CD4-positive, alpha-beta T cell treated with Interleukin-1 beta for 1 hour (primary cell): ENCODE data around the gene KRT6C.
"Not testable (repeated sequence)": the region's sequence is repeated elsewhere in the genome, so short reads cannot be mapped to it uniquely, and the experiment has no call there.

Experiments
- DNase-seq, 2 donors: peaks; one replicate each; pipeline ENCODE4 v3.0.0-alpha.2; 2020 to 2022

Gene KRT6C

DNA sequence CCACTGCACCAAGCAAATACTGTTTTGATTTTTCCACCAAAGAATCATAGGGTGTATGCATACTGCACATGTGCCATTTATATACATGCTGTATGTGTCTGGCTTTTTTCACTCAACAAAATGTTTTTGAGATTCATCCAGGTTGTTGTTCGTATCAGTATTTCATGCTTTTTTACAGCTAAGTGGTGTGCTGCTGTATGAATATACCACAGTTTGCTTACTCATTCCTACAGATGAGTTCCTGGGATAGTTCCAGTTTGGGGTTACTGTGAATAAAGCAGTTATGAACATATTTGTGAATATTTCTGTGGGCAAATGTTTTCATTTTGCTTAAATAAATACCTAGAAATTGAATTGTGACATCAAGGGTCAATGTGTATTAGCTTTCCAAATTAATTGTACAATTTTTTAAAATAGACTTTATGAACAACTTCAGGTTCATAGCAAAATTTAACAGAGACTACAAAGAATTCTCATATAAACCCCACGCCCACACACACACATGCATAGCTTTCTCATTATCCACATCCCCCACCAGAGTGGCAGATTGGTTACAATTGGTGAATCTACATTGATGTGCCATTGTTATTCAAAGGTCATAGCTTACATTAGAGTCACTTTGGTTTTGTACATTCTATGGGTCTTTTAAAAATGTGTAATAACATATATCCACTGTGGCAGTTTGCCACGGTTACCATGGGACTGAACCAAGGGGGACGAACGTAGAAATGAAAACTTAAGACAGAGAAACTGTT is 26.4 kb upstream of the KRT6C start:
- no peak for DNase-seq

DNA sequence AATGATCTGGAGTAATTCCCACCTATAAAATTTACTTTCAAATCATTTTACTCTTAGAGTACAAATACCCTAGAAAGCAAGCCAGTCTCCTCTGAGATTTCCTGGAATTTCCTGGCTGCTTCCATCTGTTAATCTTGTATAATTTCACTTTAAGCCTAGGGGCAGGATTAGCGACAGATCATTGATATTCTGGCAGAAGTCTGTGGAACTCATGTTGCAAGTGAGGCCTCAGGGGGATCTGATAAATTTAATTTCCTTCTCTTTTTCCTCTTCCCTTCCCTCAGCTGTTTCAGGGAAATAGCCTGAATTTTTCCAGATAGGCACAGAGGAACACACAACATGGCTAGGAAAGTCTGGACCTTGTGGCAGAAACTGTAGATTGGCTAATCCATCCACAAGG is 25.3 kb upstream of the KRT6C start:
- DNase-seq = no peak

DNA sequence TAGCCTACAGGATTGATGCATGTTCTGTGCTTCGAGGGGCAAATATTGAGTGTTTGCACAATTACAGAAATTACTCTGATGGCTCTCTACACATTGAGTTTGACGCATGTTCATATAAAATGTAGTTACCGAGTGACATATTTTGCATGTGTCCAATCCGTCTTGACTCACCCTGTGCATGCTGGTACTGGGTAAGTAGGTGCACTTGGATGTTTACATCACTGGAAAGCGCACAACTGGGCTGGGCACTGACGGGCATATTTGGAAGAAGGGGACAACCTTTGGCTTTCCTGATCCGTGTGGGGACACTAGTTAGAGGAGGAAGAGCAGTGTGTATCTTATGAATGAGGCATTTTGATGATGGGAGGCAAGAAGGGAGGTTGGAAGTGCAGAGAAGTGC is 24.4 kb upstream of the KRT6C start:
- no peak for DNase-seq

DNA sequence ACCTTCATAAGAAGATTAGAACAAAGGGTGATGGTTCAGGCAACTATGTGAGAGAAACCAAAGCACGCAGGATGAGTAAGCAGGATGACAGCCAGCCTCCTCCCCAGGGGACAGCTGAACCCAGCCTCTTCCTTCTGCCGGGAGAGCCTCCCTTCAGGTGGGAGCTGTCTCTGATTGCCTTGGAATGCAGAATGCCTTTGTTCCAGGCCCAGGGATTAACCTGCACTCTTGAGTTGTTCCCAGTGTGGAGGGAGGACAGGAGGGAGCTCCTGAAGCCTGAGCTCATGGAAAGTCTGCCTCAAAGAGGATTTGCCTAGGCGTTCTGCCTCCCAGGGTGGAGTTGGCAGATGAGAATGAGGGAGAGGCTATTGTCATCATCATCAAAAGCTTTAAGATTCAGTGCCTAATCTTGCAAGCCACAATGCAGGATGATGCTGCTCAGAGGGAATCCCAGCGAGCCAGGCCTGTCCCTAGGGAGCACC is 23.0 kb upstream of the KRT6C start:
- no peak for DNase-seq

DNA sequence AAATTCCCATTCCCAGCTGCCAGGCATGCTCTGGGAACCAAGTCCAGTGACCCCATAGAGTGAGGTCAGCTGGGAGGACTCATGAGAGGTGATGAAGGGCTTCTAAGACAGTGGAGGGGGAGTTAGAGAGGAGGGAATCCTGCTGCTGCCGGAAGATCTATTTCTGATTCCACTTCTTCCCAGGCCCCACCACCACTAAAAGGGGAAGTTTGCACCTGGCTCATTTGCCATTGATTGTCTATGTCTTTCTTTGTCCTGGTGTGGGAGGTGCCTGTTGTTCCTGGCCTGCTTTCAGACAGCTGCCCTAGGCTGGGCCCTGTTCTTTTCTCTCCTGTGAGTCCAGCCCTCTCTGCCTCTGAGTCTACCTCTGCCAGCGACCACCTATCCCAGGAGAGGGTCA is 22.4 kb upstream of the KRT6C start:
- no peak for DNase-seq

DNA sequence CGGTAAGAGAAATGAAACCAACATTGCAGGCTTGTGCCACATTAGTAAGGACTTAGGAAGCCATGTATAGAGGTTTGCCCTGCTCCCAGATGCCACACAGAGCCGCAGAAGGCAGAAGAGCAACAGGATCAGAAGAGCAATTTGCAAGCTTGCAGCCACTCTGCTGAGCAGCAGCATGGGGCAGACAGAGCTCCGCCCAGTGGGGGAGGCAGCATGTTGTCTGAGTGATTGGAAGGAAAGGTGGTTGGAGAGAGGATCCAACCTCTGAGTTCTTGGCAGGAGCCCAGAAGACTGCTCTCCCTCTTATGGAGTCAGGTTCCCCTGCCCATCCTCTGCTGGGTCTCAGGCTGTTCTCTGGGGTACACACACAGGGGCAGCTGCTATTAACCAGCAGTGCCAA is 21.8 kb upstream of the KRT6C start:
- no peak for DNase-seq

DNA sequence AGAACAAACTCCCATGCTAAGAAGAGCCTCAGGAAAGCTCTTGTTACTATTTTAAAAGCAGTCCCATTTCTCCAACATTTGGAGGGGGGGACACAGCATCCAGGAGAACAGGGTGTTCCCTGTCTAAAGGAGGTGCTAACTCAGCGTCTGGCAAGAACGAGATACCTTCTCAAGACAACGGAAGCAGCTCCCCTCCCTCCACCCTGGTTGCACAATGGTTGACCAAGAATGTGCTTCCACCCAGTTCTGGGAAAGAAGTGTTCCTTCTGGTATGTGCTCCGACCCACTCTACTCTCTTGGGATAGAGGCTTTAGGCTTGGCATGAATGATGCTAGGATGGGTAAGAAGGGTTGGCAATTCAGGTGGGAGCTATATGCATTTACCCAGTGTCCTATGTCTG is 20.9 kb upstream of the KRT6C start:
- no peak for DNase-seq

DNA sequence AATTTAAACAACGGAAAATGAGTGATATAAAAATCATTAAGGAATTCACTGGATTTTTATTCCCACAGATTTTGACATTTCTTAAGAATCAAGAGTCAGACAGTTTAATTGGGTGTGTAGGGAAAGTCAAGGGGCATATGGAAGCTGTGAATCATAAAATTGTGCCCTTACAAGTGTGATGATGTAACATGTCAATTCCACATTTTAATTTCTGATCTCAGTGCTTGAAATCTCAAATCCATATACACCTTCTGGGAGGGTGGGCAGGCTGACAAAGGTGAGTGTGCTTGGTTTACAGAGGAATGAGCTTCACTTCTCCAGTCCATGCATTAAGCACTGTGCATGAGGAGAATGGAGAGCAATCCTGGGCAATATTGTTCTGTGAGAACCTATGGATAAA is 20.5 kb upstream of the KRT6C start:
- DNase-seq = no peak

DNA sequence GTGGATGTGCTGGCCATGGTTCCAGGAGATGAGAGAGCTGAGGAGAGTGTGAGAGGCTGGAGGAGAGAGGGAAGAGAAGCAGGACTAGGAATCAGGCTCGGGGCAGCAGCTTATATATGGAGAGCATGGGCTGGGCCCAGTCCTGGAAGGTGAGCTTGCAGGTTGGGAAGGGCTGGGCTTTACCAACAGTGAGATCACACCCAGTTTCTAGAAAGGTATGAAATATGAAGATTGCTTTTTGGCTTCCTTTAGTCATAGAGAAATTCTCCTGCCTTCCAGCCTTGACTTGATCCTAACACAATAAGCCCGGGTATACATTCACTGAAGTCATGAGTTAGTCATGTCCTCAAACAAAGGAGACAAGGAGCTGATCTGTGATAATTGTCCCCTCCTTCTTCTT is 19.6 kb upstream of the KRT6C start, which contains the start of gene KRT6A:
Gene KRT6A, minus strand, starts transcription at position 86 of the 400 bp plus-strand sequence. Its CDS starts 69 bp downstream, at position 17.
- no peak for DNase-seq

- DNase-seq = not testable (repeated sequence)
Measured at GRCh38 chr12:52492405-52492804, 18.8 kb upstream of the KRT6C start.

DNA sequence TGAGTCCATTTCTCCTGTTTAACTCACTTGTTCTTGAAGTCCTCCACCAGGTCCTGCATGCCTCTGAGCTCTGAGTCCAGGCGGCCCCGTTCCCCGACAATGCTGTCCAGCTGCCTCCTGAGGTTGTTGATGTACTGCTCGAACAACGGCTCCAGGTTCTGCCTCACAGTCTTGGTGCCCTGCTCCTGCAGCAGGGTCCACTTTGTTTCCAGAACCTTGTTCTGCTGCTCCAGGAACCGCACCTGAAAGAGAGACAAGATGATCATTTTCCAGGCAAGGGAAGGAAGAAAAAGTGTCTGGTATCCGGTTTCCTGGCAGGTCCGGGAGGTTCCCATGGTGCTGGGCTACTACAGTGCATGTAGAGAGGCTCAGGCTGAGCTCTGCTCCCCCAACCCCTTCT is 17.9 kb upstream of the KRT6C start:
- DNase-seq = not testable (repeated sequence)

DNA sequence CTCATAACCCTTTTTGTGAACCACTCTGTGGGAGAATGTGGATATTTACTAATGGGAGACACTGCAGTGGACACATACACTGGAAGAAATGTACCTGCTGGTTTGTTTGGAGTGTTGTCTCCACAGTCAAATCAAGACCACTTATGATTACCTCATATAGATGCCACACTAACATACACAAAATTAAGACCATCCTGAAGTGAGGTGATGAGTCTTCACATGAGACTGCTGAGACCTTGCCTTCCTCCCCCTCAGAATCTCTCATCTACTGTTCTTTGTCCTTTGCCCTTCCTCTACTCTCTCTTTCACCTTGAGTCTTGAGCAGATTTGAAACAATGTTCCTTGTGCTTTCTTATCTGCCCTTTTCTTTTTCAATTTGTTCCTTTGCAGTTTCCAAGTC is 15.1 kb upstream of the KRT6C start:
- no peak for DNase-seq

GRCh38 chr12:52487744-52488443 is 14.3 kb upstream of the KRT6C start:
- DNase-seq = not testable (repeated sequence)

DNA sequence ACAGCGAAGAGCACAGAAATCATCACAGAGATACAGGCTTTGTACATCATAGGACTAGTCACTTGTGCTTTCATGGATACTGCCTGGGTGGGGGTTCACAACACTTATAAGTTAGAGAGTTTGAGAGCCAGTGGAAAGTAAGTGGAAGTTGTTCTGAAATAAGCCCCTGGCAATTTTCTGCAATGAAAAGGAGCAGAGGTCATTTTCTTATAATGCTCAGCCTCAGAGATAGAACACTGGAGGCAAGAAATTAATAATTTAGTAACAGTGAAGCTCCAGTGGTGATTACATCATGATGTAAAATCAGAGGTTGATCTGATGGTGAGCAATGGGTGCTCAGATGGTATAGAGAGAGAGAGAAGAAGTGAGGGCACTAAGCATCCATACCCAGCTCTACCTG is 13.6 kb upstream of the KRT6C start:
- DNase-seq = no peak

DNA sequence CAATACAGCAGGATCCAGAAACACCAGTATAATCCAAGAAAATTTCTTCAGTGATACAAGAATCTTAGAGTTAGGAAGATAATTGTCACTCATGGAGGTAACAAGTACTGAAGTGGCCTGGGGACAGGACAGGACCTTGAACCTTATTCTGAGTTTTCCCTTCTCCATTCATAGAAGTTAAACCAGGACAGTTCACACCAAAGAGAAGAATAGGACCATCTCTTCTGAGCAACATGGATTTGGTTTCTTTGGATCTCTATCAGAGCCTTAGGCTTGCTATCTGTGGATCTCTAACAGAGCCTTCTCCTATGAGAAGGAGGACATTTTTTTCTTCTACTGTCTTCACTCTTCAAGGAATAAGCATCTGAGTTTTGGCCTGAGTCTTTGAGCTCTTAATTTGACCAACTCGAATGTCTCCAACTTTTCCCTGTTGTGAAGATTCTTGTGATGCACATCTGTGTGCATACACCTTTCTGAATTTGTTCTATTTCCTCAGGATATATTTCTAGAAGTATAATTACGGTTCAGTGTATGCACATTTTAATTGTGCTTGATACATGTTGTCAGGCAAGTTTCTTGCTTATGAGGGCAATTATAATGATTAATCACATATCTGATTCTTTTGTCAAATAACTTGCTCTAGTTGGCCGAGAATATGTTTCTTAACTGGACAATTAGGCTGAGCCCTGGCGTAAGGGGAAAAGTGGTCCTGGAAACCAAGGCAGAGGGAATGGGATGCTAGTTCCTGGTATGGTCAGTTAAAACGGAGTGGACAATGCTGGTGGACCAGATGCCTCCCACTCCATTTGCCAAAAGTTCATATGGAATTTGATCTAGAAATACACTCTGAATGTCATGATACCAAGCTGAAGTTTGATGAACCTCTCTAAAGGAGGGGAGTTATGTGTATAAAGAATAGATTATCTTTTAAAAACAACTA is 12.8 kb upstream of the KRT6C start:
- no peak for DNase-seq

- no peak for DNase-seq
Measured at GRCh38 chr12:52480073-52480472, 6.5 kb upstream of the KRT6C start.

GRCh38 chr12:52477651-52478050 is 4.0 kb upstream of the KRT6C start:
- no peak for DNase-seq

- DNase-seq = no peak
Measured at GRCh38 chr12:52474212-52474611, 607 bp upstream of the KRT6C start.

DNA sequence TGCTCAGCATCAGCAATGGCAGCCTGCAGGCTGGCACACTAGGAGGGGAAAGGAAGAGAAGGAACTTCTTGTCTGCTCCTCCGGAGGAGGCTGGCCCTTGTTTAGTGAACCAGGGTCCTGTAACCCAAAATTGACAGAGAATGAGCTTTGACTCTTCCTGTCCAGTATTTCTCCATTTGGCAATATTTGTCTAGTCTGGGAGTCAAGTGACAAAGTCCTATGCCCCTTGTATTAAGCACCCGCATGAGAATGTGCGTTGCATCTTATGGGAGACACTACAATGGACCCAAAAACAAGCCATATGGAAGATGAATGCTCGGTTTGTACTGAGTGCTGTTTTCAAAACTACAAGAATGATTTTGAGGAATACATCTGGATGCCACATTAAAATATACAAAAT is 3.8 kb downstream of the KRT6C start:
- DNase-seq = no peak

GRCh38 chr12:52464897-52465296 is 8.7 kb downstream of the KRT6C start:
- DNase-seq = no peak

- DNase-seq = no peak
Measured at GRCh38 chr12:52461693-52462092, 11.9 kb downstream of the KRT6C start.

DNA sequence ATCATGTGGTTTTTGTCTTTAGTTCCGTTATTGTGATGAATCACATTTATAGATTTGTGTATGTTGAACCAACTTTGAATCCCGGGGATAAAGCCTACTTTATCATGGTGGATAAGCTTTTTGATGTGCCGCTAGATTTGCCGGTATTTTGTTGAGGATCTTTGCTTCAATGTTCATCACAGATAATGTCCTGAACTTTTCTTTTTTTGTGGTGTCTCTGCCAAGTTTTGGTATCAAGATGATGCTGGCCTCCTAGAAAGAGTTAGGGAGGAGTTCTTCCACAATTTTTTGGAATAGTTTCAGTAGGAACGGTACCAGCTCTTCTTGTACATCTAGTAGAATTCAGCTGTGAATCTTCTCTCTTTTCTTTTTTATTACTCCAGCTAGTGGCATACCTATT is 14.7 kb downstream of the KRT6C start:
- no peak for DNase-seq

- no peak for DNase-seq
Measured at GRCh38 chr12:52455821-52456220, 17.8 kb downstream of the KRT6C start.
